ENCODE data around the gene PODXL2. TPM values are rescaled to one million over a fixed set of nuclear protein-coding genes. Genes with fewer than 3 reads are reported as not detected.

The PODXL2 gene
- total RNA-seq, 2 experiments from 2014 or later: 4.0 to 4.2 TPM

DNA sequence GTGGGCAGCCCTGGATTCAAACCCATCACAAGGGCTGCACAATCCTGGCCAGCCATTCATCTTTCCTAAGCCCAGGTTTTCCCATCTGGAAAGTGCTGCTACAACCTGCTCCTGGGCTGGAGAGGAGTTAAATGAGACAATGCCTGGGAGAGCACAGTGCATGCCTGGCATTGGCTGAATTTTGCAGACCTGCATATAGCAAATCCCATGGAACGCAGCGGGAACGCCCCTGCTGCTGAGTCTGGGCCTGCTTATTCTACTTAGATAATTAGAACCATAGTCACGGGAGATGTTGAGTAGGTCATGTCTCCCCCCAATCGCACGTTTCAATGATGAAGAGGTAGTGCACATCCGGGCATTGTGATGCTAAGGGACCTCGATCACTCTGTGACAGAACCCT, 90.4 kb downstream of the PODXL2 start:
- Histone ChIP-seq H3K27me3 (ENCODE audit: control insufficient read depth in 1 of 2, insufficient read depth in 2 of 2, low read length in 2 of 2) (peaks cover 0 to 6% of the 10 kb centered on the region in 2 experiments), H3K4me1 (ENCODE audit: insufficient read depth, low read length) (no peaks in the 10 kb centered on the region), H3K4me3 (ENCODE audit: low read length) (no peak overlapping the region), H3K9me3 (ENCODE audit: control insufficient read depth in 1 of 2, insufficient read depth in 1 of 2, low read length in 2 of 2) (no peaks in the 10 kb centered on the region), H3K27ac (ENCODE audit: low read depth in 1 of 2, low read length in 2 of 2) (no peak overlapping the region), H3K36me3 (ENCODE audit: insufficient read depth, low read length) (no peaks in the 10 kb centered on the region)
- intact Hi-C loops (cut with DNase I, micrococcal nuclease): no loop called here
- Mint-ChIP-seq H3K36me3 (ENCODE audit: low read depth) (no peaks in the 10 kb centered on the region), H3K27ac (no peak overlapping the region), H3K4me1 (ENCODE audit: low read depth) (no peaks in the 10 kb centered on the region), H3K4me3 (no peak overlapping the region), H3K9me3 (no peaks in the 10 kb centered on the region), H3K27me3 (peaks cover 4% of the 10 kb centered on the region)
- DNase-seq: no peak
- TF ChIP-seq, protein P1, sequence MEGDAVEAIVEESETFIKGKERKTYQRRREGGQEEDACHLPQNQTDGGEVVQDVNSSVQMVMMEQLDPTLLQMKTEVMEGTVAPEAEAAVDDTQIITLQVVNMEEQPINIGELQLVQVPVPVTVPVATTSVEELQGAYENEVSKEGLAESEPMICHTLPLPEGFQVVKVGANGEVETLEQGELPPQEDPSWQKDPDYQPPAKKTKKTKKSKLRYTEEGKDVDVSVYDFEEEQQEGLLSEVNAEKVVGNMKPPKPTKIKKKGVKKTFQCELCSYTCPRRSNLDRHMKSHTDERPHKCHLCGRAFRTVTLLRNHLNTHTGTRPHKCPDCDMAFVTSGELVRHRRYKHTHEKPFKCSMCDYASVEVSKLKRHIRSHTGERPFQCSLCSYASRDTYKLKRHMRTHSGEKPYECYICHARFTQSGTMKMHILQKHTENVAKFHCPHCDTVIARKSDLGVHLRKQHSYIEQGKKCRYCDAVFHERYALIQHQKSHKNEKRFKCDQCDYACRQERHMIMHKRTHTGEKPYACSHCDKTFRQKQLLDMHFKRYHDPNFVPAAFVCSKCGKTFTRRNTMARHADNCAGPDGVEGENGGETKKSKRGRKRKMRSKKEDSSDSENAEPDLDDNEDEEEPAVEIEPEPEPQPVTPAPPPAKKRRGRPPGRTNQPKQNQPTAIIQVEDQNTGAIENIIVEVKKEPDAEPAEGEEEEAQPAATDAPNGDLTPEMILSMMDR (IDR thresholded peaks at IDR 0.05): no peak
- ChIA-PET CTCF (no interaction called here), POLR2A (no interaction called here)
- ATAC-seq (ENCODE audit: poor library complexity): no peak

DNA sequence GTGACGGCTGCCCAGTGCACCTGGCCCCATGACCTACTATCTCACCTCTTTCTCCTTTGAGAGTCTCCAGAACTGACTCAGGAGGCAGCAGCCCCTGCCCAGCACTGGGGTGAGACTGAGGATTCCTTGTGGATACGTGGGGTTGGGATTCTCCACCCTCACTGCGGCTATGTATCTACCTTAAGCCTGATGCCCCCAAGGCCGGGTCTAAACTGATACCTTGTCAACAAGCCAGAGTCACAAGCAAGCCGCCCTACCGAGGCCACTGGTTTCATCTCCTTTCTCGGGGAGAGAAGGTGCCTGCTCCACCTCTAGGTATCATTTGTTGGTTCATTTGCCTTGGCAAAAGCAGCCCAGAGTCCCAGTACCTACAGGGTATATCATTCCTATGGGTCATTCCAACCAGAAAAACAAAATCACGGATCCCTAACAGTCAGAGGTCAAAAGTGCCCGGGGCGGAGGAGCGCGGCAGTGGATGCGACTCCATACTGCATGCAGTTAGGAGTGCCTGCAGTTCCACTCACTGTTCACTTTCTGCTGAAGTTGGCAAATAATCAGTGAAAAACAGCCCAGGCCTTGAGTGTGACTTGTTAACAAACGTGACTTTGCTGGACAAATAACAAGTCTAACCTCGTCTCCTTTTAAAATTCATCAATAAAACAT, 91.3 kb downstream of the PODXL2 start:
- H3K4me1 Mint-ChIP-seq (ENCODE audit: low read depth): no peaks in the 10 kb centered on the region
- CTCF ChIA-PET: no interaction called here

DNA sequence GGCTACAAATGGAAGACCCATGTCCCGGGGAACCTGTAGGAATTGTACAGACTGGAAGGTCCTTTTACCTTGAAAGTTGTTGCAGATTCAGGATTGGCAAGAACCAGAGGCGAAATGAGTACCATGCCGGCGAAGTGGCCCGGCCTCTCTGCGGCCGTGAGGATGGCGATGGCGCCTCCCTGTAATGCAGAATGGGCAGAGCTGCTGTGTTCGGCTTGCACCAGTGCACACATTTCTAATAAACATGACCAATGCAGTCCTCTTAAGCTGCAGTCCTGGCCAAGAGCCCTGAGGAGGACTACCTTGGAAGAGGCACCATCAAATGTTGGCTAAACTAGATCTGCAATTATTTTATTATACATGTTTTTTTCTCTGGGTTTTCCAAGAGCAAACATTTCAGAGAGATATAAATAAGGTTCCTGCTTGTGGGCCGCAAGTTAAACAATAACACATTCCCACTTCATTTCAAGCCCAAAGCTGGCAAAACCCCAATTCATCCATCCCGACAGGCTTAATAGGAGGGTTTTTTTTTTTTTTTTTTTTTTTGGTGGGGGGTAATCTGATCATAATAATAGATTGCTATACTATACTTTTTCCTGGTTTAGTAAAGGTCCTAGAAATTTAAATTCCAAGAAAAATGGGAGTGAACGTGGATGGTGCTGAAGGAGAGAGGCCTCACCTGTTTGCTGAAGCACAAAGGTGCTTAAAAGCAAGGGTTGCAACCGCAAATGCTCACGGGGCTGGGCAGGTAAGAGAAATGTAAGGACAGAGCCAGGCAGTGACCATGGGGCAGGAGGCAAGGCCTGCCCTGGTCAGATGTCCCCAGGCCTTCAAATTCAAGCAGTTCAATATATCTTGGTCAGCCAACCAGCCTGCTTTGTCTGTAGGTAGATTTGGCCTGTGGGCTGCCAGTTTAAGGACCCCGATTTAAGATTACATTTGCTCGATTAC, 92.3 kb downstream of the PODXL2 start:
- H3K27ac Mint-ChIP-seq: no peak overlapping the region
- TF ChIP-seq, protein P1 (IDR thresholded peaks at IDR 0.05): no peak
- CTCF ChIA-PET: no interaction called here

More for the DNA sequence above, 91.3 kb downstream of the PODXL2 start:
- no peak overlapping the region for H3K4me3 Mint-ChIP-seq
- H3K27me3 ChIP-seq (ENCODE audit: control insufficient read depth in 1 of 2, insufficient read depth in 2 of 2, low read length in 2 of 2): peaks cover 0 to 6% of the 10 kb centered on the region in 2 experiments
- ATAC-seq (ENCODE audit: poor library complexity) (no peak), DNase-seq (no peak)
- H3K9me3 ChIP-seq (ENCODE audit: control insufficient read depth in 1 of 2, insufficient read depth in 1 of 2, low read length in 2 of 2): no peaks in the 10 kb centered on the region
- H3K4me1 ChIP-seq (ENCODE audit: insufficient read depth, low read length): no peaks in the 10 kb centered on the region
- no peaks in the 10 kb centered on the region for H3K36me3 Mint-ChIP-seq (ENCODE audit: low read depth)
- H3K27ac Mint-ChIP-seq: no peak overlapping the region
- TF ChIP-seq, protein P1 (IDR thresholded peaks at IDR 0.05): no peak
- peaks cover 2% of the 10 kb centered on the region for H3K27me3 Mint-ChIP-seq
- H3K36me3 ChIP-seq (ENCODE audit: insufficient read depth, low read length): no peaks in the 10 kb centered on the region
- H3K27ac ChIP-seq (ENCODE audit: low read depth in 1 of 2, low read length in 2 of 2): no peak overlapping the region
- no peaks in the 10 kb centered on the region for H3K9me3 Mint-ChIP-seq
- intact Hi-C loops (cut with DNase I, micrococcal nuclease): no loop called here
- POLR2A ChIA-PET: no interaction called here
- no peak overlapping the region for H3K4me3 ChIP-seq (ENCODE audit: low read length)

More for the DNA sequence above, 92.3 kb downstream of the PODXL2 start:
- Histone ChIP-seq H3K36me3 (ENCODE audit: insufficient read depth, low read length) (no peaks in the 10 kb centered on the region), H3K4me1 (ENCODE audit: insufficient read depth, low read length) (no peaks in the 10 kb centered on the region), H3K27ac (ENCODE audit: low read depth in 1 of 2, low read length in 2 of 2) (no peak overlapping the region), H3K27me3 (ENCODE audit: control insufficient read depth in 1 of 2, insufficient read depth in 2 of 2, low read length in 2 of 2) (peaks cover 0 to 6% of the 10 kb centered on the region in 2 experiments), H3K9me3 (ENCODE audit: control insufficient read depth in 1 of 2, insufficient read depth in 1 of 2, low read length in 2 of 2) (no peaks in the 10 kb centered on the region), H3K4me3 (ENCODE audit: low read length) (no peak overlapping the region)
- Mint-ChIP-seq H3K27me3 (peaks cover 3% of the 10 kb centered on the region), H3K4me1 (ENCODE audit: low read depth) (no peaks in the 10 kb centered on the region), H3K9me3 (no peaks in the 10 kb centered on the region), H3K4me3 (no peak overlapping the region), H3K36me3 (ENCODE audit: low read depth) (no peaks in the 10 kb centered on the region)
- ATAC-seq (ENCODE audit: poor library complexity) (no peak), DNase-seq (no peak)
- POLR2A ChIA-PET: no interaction called here
- intact Hi-C loops (cut with DNase I, micrococcal nuclease): no loop called here

All from CD4-positive, alpha-beta T cell (primary cell).